ENCODE data around the gene IL1RAPL1.

Gene IL1RAPL1

GRCh38 chrX:29746326-29746725 is 1159.1 kb downstream of the IL1RAPL1 start:
- TF ChIP-seq EZH2 (IDR thresholded peaks at IDR 0.05; ENCODE audit: borderline replicate concordance, low read depth, low read length, severe bottlenecking) (no peak), CTCF (IDR thresholded peaks at IDR 0.05; ENCODE audit: borderline replicate concordance, extremely low read depth, low read length, poor library complexity, severe bottlenecking) (no peak)
- no peak for ATAC-seq (ENCODE audit: insufficient read depth, low read depth)
- no peak overlapping the region for H2AFZ ChIP-seq (ENCODE audit: low read depth, low read length)
- no peaks in the 10 kb centered on the region for H3K4me1 ChIP-seq (ENCODE audit: insufficient read depth, low read length)
- H3K4me2 ChIP-seq (ENCODE audit: insufficient read depth, low read length): no peak overlapping the region
- DNase-seq: no peak
- H3K4me3 ChIP-seq (ENCODE audit: low read depth in 1 of 2, low read length in 2 of 2): no peak overlapping the region
- H3K79me2 ChIP-seq (ENCODE audit: insufficient read depth, low read length): no peaks in the 10 kb centered on the region
- H3K27me3 ChIP-seq (ENCODE audit: insufficient read depth, low read length, poor library complexity): no peaks in the 10 kb centered on the region
- H3K27ac ChIP-seq (ENCODE audit: low read length): no peak overlapping the region
- H3K36me3 ChIP-seq (ENCODE audit: insufficient read depth, low read length): no peaks in the 10 kb centered on the region
- no peak overlapping the region for H3K9ac ChIP-seq (ENCODE audit: low read depth, low read length)
- no peaks in the 10 kb centered on the region for H4K20me1 ChIP-seq (ENCODE audit: insufficient read depth, low read length)
- H3K9me3 ChIP-seq (ENCODE audit: insufficient read depth, low read length, severe bottlenecking): no peaks in the 10 kb centered on the region

GRCh38 chrX:29762006-29762405 is 1174.8 kb downstream of the IL1RAPL1 start:
- DNase-seq (no peak), ATAC-seq (ENCODE audit: insufficient read depth, low read depth) (no peak)
- Histone ChIP-seq H3K4me3 (ENCODE audit: low read depth in 1 of 2, low read length in 2 of 2) (no peak overlapping the region), H3K79me2 (ENCODE audit: insufficient read depth, low read length) (no peaks in the 10 kb centered on the region), H3K36me3 (ENCODE audit: insufficient read depth, low read length) (no peaks in the 10 kb centered on the region), H3K4me1 (ENCODE audit: insufficient read depth, low read length) (no peaks in the 10 kb centered on the region), H3K4me2 (ENCODE audit: insufficient read depth, low read length) (no peak overlapping the region), H3K27me3 (ENCODE audit: insufficient read depth, low read length, poor library complexity) (no peaks in the 10 kb centered on the region), H4K20me1 (ENCODE audit: insufficient read depth, low read length) (no peaks in the 10 kb centered on the region), H3K27ac (ENCODE audit: low read length) (no peak overlapping the region), H3K9ac (ENCODE audit: low read depth, low read length) (no peak overlapping the region), H2AFZ (ENCODE audit: low read depth, low read length) (no peak overlapping the region), H3K9me3 (ENCODE audit: insufficient read depth, low read length, severe bottlenecking) (no peaks in the 10 kb centered on the region)
- TF ChIP-seq EZH2 (IDR thresholded peaks at IDR 0.05; ENCODE audit: borderline replicate concordance, low read depth, low read length, severe bottlenecking) (no peak), CTCF (IDR thresholded peaks at IDR 0.05; ENCODE audit: borderline replicate concordance, extremely low read depth, low read length, poor library complexity, severe bottlenecking) (no peak)

- Histone ChIP-seq H3K27ac (ENCODE audit: low read length) (no peak overlapping the region), H4K20me1 (ENCODE audit: insufficient read depth, low read length) (no peaks in the 10 kb centered on the region), H3K9me3 (ENCODE audit: insufficient read depth, low read length, severe bottlenecking) (no peaks in the 10 kb centered on the region), H3K9ac (ENCODE audit: low read depth, low read length) (no peak overlapping the region), H2AFZ (ENCODE audit: low read depth, low read length) (no peak overlapping the region), H3K4me1 (ENCODE audit: insufficient read depth, low read length) (no peaks in the 10 kb centered on the region), H3K27me3 (ENCODE audit: insufficient read depth, low read length, poor library complexity) (no peaks in the 10 kb centered on the region), H3K4me2 (ENCODE audit: insufficient read depth, low read length) (no peak overlapping the region), H3K79me2 (ENCODE audit: insufficient read depth, low read length) (no peaks in the 10 kb centered on the region), H3K36me3 (ENCODE audit: insufficient read depth, low read length) (no peaks in the 10 kb centered on the region), H3K4me3 (ENCODE audit: low read depth in 1 of 2, low read length in 2 of 2) (no peak overlapping the region)
- TF ChIP-seq CTCF (IDR thresholded peaks at IDR 0.05; ENCODE audit: borderline replicate concordance, extremely low read depth, low read length, poor library complexity, severe bottlenecking) (no peak), EZH2 (IDR thresholded peaks at IDR 0.05; ENCODE audit: borderline replicate concordance, low read depth, low read length, severe bottlenecking) (no peak)
- no peak for ATAC-seq (ENCODE audit: insufficient read depth, low read depth)
- no peak for DNase-seq
Observed at GRCh38 chrX:29775890-29776289, 1188.6 kb downstream of the IL1RAPL1 start.

- no peak overlapping the region for H3K4me2 ChIP-seq (ENCODE audit: insufficient read depth, low read length)
- H3K9ac ChIP-seq (ENCODE audit: low read depth, low read length): no peak overlapping the region
- no peak for DNase-seq
- H3K27me3 ChIP-seq (ENCODE audit: insufficient read depth, low read length, poor library complexity): no peaks in the 10 kb centered on the region
- no peak overlapping the region for H2AFZ ChIP-seq (ENCODE audit: low read depth, low read length)
- no peaks in the 10 kb centered on the region for H3K79me2 ChIP-seq (ENCODE audit: insufficient read depth, low read length)
- no peaks in the 10 kb centered on the region for H3K4me1 ChIP-seq (ENCODE audit: insufficient read depth, low read length)
- H3K27ac ChIP-seq (ENCODE audit: low read length): no peak overlapping the region
- H3K36me3 ChIP-seq (ENCODE audit: insufficient read depth, low read length): no peaks in the 10 kb centered on the region
- H4K20me1 ChIP-seq (ENCODE audit: insufficient read depth, low read length): no peaks in the 10 kb centered on the region
- no peak for TF ChIP-seq CTCF (IDR thresholded peaks at IDR 0.05; ENCODE audit: borderline replicate concordance, extremely low read depth, low read length, poor library complexity, severe bottlenecking)
- TF ChIP-seq EZH2 (IDR thresholded peaks at IDR 0.05; ENCODE audit: borderline replicate concordance, low read depth, low read length, severe bottlenecking): no peak
- no peaks in the 10 kb centered on the region for H3K9me3 ChIP-seq (ENCODE audit: insufficient read depth, low read length, severe bottlenecking)
- no peak for ATAC-seq (ENCODE audit: insufficient read depth, low read depth)
- H3K4me3 ChIP-seq (ENCODE audit: low read depth in 1 of 2, low read length in 2 of 2): no peak overlapping the region
Observed at GRCh38 chrX:29787656-29788055, 1200.4 kb downstream of the IL1RAPL1 start.

Measured in DND-41 (cell line).